ENCODE results near the gene LMO1.

The LMO1 gene

DNA sequence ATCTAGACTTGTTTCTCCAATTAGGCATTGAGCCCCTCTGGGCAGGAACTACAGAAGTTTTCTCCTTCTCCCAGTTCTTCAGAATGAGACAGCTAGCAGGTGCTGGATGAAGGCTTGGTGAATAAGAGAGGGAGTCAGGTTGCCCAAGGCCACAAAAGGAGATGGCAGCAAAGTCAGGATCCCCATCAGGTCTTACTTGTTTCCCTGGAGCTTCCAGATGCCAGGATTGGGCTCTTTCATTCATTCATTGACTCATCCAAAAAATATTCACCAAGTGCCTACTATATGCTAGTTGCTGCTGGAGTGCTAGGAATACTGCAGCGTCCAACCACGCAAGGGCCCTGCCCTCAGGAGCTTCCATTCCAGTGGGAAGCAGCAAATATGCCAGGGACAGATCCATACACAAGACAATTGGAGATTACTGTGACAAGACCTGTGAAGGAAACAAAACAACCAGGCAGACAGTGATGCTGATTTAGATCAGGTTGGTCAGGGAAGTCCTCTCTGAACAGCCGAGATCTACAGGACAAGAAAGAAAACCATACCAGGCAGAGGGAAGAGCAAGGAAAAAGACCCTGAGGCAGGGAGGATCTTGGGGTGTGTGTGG, 24.6 kb upstream of the LMO1 start:
- no peak for DNase-seq (ENCODE audit: low read depth)

DNA sequence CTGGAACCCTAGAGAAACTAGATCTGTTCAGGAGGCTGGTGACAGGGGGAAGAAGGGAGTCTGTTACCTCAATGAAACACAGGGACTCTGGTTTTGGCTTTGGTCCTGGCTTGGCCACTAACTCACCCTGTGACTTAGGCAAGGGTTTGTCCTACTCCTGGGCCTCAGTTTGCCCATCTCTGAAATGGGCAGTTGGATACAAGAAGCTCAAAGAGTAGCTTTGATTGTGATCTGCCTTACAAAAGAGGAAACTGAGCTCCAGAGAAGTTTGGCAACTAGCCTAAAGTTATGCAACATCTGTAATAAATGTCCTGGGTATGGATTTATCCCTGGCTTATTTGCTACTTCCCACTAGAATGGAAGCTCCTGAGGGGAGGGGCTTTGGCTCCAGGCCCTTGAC, 24.0 kb upstream of the LMO1 start:
- DNase-seq (ENCODE audit: low read depth): no peak

DNA sequence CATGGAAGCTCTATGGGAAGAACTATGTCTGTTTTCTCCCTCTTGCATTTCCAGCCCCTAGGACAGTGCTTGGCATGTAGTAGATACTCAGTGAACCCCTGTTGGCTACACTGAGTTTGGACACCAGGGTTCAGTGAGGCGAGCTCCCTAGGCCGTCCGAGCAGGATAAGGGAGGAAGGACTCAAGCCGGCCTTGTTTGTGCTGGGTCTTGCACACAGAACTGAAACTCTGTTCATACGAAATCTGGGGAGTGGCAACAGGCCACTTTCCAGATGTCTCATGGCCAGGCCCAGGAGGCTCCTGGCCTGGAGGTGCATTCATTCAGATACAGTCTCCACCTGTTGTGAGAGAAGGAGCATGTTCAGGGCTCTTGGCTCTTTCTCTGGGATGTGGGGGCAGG, 23.6 kb upstream of the LMO1 start:
- no peak for DNase-seq (ENCODE audit: low read depth)

DNA sequence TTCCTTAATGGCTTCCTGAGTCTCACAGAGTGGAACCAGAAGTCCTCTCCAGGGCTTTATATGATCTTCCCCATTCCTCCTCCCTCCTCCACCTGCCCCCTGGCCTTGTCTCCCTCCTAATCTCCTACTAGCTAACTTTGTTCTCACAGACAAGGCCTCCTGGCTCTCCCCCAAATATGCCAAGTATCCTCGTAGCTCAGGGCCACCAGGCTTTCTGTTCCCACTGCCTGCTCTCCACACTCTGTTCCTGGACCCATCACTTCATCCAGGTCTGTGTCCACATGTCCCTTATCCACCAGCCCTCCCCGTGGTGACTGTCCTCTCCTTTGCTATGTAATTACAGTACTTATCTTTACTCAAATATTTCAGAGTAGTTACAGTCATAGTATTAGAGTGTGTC, 23.2 kb upstream of the LMO1 start:
- DNase-seq (ENCODE audit: low read depth): no peak

DNA sequence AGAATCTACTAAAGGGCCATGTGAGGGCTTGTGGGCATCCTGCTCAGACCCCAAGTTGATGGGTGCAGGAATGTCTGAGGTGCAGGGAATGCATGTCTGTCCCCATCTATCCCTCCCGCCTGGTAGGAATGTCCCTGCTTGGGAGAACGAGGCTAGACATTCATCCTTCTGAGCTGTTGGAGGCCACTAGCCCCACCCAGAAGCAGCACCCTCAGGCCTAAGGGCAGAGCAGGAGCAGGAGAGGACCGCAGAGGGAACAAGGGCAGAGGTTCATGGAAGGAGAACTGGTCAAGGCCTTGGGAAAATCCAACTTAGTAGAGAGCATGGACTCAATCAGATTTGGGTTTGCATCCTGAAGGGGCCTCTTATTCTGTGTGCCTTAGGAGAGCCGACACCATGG, 22.1 kb upstream of the LMO1 start:
- DNase-seq (ENCODE audit: low read depth): no peak

DNA sequence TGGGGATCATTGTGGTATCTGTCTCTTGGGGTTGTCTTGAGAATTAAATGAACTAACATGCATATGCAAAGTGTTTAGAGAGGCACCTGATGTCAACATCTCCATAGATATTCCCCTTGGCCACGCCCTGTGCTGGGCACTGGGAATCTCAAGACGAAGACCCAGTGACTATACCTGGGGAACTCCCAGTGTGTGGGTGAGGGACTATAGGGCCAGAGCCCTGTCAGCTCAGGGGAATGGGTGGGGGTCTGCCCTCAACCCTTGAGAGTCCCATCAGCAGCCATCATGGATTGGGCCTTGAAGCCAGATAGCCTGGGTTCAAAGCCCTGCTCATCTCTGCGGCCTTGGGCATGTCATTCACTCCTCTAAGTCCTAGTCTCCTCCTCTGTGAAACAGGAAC, 21.6 kb upstream of the LMO1 start:
- DNase-seq (ENCODE audit: low read depth): no peak

DNA sequence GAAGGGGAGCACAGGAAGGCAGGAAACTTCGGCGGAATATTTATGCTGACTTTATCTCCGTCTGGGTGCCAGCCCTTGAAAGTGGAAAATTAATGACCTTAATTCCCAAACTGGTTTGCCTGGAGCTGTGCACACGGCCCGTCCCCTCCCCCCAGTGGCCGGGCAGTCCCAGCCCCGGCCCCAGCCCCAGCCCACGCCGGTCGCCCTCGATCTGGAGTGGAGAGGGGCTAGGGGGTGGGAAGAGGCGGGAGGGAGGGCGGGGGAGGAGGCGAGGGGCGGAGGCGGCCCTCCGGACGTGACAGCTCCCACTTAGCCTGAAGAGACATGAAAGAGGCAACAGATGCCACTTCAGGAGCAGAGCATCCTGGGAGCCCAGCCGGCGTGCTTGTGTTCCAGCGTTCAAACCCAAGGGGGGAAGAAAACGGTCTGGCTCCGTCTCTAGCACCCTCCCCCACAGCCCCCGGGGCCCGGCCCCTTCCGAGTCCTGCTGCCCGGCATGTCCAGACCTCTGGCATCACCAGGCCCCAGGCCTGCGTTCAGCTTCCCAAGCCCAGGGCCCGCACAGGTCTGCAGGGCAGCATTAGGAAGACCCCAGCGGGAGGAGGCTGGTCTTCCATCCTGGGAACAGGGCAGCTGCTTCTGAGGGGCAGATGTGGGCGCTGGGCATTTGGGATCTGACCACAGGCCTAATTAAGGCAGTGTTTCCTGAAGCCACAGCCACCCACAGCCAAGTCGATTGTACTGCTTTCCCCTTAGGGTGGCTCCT, 20.0 kb upstream of the LMO1 start:
- DNase-seq (ENCODE audit: low read depth): no peak

DNA sequence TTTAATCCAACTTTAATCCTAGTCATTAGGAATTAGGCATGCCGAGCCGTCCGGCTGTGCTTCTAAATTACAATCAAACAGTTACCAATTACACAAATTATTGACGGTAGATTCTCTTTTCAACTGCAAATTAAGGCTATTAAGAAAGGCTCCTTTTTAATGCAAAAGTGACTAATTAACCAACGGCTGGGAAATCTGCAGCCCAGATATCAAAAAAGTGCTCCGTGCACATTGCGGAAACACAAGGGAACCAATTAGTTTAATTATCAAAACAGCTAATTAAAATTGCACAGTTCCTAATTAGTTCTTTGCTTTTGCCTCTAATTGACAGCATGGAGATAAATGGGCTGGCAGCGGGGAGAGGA, 19.4 kb upstream of the LMO1 start:
- no peak for DNase-seq (ENCODE audit: low read depth)

DNA sequence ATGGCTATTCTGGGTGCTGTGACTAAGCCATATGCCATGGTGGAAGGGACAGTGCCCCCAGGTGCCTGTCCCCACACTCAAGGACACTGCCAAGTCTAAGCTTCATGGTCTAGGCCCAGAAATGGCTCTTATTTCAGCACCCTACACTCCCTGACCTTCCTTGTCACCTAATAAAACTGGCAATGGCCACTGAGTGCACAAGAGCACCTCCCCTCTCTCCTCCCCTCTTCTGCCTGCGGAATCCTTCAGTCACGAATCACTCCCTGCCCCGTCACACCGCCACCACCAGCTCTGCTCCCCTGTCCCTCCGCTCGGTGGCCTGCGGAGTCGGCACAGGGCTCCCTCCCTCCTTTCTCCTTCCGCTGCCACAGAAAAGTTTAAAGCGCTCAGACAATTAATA, 19.0 kb upstream of the LMO1 start:
- no peak for DNase-seq (ENCODE audit: low read depth)

DNA sequence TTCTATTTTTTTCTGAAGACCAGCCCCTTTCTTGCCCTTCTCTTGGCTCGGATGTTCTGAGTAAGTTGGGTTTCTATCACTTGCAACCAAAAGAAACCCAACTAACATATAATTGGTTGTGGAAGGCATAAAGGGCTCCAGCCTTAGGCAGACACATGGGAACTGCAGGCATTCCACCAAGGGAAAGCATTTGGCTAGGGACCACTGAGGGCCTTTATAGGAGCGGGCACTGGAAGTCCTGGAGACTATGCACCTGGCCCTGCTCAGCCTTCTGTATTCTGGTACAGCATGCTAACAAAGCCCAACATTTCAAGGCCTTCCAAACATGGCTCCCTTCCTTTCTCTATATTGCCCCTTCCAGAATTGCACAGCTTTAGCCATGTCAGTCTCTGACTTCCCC, 17.6 kb upstream of the LMO1 start:
- no peak for DNase-seq (ENCODE audit: low read depth)

DNA sequence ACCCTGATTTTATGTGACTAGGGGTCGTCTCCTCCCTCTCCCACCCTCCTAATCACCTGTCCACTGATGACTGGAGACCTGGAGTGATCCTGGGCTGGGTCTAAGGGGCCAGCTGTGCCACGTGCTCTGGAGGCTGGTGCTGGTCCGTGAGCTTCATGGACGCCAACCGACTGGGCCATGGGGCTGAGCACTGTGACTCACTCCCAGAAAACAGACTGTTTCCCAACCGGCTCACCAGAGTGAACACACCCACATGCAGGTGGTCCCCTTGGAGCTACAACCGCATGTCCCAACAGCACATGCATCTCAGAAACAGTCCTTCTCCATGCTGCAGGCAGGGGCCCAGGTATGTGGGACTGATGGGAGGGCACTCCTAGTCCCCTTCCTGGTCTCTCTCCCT, 14.0 kb upstream of the LMO1 start:
- no peak for DNase-seq (ENCODE audit: low read depth)

DNA sequence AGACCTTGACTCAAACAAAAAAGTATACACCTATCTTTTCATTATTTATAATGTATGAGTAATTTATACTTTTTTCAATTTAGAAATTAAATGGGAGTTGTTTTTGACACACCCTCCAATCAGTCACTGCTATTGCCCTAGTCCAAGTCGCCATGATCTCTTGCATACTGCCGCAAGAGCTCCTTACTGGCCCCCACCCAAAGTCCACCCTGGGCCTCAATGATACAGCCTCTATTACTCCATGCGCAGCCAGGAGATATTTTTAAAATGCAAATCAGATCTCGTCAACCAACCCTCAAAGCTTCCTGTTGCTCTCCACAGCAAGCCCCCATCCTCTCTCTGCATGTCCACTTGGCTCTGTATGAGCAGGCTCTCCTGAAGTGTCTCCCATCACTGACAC, 12.8 kb upstream of the LMO1 start:
- no peak for DNase-seq (ENCODE audit: low read depth)

DNA sequence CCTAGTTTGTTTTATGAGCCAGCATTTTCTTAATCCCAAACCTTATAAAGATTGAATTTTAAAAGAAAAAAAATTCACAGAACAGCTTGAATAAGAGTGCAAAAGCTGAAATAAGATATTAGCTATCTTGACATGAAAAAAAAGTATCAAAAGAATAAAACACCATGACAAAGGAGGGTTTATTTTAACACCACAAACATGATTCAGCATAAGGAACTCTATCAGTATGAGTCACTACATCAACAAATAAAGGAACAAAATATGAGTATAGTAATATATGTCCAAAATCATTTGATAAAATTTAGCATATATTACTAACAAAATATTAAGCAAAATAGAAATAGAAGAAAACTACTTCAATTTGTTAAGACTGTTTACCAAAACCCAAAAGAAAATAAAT, 9.6 kb upstream of the LMO1 start:
- no peak for DNase-seq (ENCODE audit: low read depth)

DNA sequence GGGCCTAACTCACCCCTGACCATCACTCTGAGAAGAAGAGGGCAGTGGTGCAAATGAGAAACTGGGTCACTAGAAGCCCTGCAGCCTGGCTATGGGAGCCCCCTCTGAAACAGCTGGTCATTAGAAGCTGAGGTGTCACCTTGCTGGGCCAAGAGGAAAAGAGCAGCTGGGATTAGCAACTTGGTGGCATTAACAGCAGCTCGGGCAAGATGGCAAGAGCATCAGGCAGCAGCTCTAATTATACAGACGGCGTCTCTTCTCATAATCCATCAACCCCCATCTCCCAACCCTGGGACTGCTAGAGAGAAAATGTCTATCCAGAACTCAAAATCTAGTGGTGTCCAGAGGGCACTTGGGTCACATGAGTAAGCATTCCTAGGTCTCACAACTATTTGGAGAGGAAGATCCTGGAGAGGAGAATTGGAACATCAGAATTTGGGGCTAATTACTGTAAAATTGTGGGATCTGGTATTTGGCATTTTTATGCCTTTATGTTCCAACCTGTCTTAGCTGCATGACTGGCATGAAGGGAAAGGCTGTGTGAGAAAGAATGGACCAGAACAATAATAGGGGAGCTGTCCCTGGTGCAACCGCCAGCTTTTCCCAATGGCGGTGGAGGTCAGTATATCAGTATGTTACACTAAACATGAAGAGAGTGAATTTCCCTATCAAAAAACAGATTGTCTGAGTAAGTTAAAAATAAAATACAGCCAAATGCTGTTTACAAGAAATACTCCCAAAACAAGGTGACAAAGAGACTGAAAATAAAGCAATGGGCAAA, 7.6 kb upstream of the LMO1 start:
- no peak for DNase-seq (ENCODE audit: low read depth)

DNA sequence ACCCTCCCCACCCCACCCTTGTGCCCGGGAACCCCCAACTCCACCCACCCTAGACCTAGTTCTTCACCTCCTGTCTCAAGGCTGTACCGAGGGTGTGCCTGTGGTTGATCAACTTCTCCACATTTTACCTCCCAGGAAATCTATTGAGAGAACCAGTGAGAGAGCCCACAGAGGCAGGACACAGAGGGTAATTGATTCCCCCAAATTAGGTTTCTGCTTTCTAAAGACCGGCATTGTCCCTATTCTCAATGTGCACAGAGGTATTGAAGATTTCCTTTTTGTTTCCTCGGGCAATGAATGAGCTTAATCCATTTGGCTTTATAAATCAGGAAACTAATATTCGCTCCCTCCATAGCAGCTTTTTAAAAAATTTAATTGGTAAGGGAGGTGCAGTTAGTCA, 6.0 kb upstream of the LMO1 start:
- DNase-seq (ENCODE audit: low read depth): no peak

DNA sequence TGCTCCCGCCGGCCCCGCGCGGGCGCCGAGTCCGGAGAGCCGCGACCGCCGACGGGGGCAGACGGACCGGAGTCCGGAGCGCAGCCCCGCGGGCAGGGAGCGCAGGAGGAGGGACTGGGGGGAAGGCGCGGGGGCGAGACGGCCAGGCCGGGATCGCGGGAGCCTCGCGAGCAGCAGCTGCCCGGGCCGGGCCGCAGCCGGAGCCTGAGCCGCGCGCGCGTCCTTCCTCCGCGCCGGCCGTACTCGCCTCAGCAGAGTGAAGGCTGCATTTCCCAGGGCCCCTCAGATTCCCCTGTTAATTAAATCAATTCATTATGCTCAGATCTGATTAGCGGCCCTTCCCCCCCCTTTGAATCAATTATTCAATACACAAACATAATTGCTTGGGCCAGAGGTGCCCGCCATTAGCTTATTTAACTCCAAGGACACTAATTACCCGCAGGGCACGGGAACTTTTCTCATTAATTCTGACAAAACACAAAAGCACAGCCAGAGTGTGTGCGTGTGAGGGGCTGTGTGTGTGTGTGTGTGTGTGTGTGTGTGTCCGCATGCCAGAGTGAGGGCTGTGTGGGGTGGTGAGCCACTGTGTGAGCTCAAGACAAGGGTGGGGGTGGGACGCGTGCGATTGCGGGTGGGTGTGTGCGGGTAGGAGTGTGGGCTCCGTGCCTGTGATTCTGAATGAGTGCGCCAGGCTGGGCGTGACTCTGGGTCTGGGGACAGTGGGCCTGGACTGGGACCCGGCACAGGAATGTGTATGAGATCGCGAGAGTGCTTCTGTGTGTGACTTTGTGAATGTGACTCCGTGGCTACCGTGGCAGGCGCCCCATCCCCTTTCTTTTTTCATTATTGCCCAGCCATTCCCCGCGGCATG, 5.1 kb upstream of the LMO1 start:
- no peak for DNase-seq (ENCODE audit: low read depth)

DNA sequence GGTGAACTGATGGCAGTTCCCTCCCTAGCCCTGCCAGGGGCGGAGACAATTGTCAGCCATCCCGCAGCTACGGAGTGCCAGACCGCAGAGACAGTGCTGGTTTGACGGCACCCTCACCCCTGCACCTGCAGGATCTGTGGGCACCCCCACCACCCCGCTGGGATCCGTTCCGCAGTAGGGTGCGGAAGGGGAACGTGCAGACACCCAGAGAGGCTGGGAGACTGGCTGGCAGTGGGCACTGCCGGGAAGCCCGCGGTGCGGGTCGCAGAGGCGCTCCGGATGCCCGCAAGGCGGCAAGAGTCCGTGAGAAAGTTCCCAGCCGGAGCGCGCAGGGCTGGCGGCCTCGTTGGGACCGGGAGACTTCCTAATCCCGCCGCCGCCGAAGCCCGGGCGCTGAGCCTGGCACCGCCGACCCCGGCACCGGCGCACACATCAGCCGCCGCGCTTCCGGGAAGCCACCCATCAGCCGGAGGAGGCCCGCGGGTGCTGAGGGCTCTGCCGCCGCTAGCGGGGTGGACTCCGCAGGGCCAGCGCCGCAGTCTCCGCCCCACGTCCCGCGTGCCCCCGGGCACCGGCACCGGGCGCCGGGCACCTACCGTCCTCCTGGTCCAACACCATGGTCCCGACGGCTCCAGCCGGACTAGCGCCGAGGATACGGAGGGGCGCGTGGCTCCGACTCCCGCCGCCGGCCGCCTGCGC, 4.3 kb upstream of the LMO1 start:
- DNase-seq (ENCODE audit: low read depth): no peak

DNA sequence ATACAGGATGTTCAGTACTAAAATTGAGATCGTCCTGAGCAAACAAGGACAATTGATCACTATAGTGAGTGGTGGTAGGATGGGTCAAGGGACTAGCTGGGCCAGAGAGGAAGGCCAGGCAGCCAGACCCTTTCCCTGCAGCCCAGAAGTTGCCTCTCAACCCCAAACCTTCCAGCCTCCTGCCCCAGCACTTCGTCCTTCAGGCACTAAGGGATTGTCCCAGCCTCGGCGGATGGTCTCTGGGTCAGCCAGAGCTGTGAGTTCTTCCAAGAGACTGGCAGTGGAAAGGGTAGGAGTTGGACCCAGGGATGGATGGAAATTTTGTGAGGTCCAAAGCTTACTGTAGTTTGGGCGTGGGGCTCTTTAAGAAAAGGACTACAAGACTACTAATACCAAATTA, 3.6 kb upstream of the LMO1 start:
- DNase-seq (ENCODE audit: low read depth): no peak

DNA sequence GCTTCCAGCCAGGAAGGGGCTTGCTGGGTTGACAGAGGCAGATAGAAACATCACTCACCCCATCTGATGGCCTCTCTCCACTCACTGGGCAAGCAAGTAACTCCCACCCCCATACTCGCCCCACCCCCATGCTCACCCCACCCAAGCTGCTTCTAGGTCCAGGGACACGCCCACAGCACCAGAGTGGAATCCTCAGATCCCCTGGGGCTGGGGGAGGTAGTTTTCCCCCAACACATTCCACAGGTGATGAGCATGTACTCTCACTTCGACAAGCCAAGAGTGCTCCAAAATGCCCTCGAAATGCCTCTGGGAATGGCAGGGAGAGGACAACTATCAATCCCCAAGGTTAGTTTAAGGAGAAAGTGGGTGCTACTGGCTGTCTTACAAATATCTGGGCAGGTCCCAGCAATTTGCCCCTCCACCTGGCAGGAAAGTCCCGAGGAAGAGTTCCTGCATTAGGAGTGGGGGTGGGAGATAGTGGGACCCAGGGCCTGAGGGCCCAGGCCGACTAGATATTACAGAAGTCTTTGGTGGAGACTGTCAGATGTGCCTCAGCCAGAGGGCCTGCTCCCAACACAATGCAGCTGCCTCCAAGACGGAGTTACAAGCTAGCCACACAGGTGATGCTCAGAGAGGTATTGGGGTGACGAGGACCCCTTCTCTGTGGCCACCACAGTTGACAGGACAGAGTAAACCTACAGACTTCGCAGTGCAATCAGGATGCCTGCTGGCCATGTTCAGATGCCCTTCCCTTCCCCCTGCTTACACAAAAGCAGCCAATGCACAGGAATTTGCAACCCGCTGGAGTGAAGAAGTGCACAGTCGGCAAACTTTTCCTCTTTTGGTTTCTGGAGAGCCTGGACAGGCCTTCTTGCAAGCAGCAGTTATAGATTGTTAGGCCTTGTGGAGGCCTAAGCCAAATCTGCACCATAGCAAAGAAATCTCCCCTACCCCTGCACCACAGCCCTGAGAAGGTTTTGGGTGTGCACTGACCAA, 2.9 kb upstream of the LMO1 start:
- DNase-seq (ENCODE audit: low read depth): no peak

DNA sequence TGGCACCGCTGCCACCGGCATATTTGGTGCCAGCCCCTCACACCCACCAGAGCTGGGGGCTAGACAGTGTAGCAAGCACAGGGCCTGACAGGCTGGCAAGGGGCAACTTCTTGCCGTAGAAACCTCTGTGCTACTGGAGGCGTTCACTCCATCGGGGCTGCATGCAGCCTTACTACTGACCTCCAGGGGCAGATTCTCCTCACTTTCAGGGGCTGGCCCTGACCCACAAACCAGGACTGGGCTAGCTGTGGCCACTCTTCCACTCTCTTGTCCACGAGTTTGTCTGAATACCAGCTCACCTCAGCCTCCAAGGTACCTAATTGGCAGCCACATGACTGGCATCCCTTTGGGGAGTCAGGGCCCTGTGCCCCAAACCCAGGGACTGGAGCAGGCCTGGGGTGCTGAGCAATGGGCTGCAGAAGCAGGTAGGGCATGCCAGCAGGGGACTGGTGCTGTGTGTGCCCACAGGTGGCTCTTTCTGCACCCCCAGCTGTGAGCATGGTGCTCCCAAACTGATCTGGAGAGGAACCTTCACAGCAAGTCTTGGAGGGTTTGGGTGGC, 2.1 kb upstream of the LMO1 start:
- DNase-seq (ENCODE audit: low read depth): no peak
